ENCODE results near the gene KLK4.

DNA sequence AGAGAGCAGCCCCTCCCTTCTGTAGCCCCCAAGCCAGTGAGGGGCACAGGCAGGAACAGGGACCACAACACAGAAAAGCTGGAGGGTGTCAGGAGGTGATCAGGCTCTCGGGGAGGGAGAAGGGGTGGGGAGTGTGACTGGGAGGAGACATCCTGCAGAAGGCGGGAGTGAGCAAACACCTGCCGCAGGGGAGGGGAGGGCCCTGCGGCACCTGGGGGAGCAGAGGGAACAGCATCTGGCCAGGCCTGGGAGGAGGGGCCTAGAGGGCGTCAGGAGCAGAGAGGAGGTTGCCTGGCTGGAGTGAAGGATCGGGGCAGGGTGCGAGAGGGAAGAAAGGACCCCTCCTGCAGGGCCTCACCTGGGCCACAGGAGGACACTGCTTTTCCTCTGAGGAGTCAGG lies 52.3 kb downstream of the KLK4 start:
- TF ChIP-seq EP300 (IDR thresholded peaks at IDR 0.05; ENCODE audit: borderline replicate concordance) (no peak), TCF12 (IDR thresholded peaks at IDR 0.05; ENCODE audit: low read depth) (no peak), REST (IDR thresholded peaks at IDR 0.05; ENCODE audit: low read depth) (no peak), YY1 (IDR thresholded peaks at IDR 0.05; ENCODE audit: low read depth) (no peak), CEBPB (IDR thresholded peaks at IDR 0.05) (no peak), MAX (IDR thresholded peaks at IDR 0.05) (no peak), CREB1 (IDR thresholded peaks at IDR 0.05; ENCODE audit: low read depth) (no peak), TAF1 (IDR thresholded peaks at IDR 0.05; ENCODE audit: low read depth) (no peak), NFIC (IDR thresholded peaks at IDR 0.05) (no peak), RAD21 (IDR thresholded peaks at IDR 0.05; ENCODE audit: low read depth) (no peak), ZBTB7A (IDR thresholded peaks at IDR 0.05; ENCODE audit: low read depth) (no peak), EGR1 (IDR thresholded peaks at IDR 0.05) (no peak), TEAD4 (IDR thresholded peaks at IDR 0.05) (no peak)
- TF ChIP-seq, protein P1, sequence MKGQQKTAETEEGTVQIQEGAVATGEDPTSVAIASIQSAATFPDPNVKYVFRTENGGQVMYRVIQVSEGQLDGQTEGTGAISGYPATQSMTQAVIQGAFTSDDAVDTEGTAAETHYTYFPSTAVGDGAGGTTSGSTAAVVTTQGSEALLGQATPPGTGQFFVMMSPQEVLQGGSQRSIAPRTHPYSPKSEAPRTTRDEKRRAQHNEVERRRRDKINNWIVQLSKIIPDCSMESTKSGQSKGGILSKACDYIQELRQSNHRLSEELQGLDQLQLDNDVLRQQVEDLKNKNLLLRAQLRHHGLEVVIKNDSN (IDR thresholded peaks at IDR 0.05): no peak

Data from Ishikawa (cell line).